GM21515 (cell line): ENCODE measurements around the gene MOGAT1.

ENCODE experiments used
- ATAC-seq: cut with Tn5 transposase; IDR thresholded peaks from one replicate; pipeline ENCODE4 v1.9.1; 2021; ENCODE audit not compliant: unreplicated experiment

The MOGAT1 gene, protein sequence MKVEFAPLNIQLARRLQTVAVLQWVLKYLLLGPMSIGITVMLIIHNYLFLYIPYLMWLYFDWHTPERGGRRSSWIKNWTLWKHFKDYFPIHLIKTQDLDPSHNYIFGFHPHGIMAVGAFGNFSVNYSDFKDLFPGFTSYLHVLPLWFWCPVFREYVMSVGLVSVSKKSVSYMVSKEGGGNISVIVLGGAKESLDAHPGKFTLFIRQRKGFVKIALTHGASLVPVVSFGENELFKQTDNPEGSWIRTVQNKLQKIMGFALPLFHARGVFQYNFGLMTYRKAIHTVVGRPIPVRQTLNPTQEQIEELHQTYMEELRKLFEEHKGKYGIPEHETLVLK

GRCh38 chr2:222671259-222672067, at the start of gene MOGAT1:
Gene MOGAT1, plus strand, starts transcription at chr2:222671658. Its CDS starts 128 bp downstream, at chr2:222671786.
- no peak for ATAC-seq

- ATAC-seq, result no peak
Observed at GRCh38 chr2:222621893-222622292, 49.6 kb upstream of the MOGAT1 start.

GRCh38 chr2:222622910-222623309, 48.5 kb upstream of the MOGAT1 start:
- ATAC-seq, result no peak

GRCh38 chr2:222623756-222624309, 47.6 kb upstream of the MOGAT1 start:
- no peak for ATAC-seq

- no peak for ATAC-seq
Observed at GRCh38 chr2:222627764-222628163, 43.7 kb upstream of the MOGAT1 start.

DNA sequence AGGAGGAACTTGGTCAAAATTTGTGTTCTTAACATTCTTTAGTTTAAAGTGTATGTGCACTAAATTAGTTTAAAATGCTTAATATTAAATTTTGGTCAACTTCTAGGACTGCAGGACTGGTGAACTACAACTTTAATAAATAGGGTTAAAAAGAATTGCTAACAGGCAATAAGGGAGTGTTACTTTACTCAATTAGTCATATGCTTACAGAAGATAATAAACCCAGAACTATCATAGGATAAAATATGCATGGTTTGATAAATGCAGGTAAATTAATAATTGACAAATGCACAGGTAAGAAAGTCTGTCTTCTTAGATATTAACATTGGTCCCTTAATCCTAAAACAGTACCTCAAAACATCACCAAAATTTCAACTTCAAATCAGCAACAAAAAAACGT, 36.2 kb upstream of the MOGAT1 start:
- ATAC-seq, result no peak

GRCh38 chr2:222637067-222637466, 34.4 kb upstream of the MOGAT1 start:
- ATAC-seq, result no peak

DNA sequence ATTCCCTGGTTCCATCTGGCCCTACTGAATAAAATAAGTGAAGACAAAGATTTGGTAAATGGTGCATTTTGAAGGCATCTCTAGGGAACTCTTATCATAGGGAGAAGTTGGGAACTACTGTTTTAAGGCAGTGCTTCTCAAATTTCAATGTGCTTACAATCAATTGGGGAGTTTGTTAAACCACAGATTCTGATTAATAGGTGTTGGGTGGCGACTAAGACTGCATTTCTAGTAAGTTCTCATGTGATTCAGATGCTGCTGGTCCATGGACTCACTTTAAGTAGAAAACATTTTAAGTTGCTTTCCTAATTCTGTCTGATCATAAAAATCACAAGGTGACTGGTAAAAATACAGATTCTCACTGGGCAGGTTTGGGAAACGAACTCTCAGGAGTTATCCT, 30.1 kb upstream of the MOGAT1 start:
- no peak for ATAC-seq

DNA sequence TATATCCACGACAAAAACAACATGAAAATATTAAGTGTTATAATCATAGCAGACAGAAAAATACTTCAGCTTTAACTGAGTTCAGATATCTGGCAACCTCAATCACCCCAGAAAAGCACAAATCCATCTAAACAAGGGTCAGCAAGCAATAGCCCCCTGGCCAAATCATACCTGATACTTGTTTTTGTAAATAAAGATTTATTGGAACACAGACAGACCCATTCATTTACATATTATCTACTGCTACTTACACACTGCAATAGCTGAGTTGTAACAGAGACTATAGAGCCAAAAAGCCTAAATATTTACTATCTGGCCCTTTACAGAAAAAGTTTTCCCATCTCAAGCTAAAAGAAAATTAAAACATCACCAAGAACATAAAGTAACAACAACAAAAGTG, 28.3 kb upstream of the MOGAT1 start:
- no peak for ATAC-seq

- no peak for ATAC-seq
Observed at GRCh38 chr2:222646008-222646407, 25.4 kb upstream of the MOGAT1 start.

DNA sequence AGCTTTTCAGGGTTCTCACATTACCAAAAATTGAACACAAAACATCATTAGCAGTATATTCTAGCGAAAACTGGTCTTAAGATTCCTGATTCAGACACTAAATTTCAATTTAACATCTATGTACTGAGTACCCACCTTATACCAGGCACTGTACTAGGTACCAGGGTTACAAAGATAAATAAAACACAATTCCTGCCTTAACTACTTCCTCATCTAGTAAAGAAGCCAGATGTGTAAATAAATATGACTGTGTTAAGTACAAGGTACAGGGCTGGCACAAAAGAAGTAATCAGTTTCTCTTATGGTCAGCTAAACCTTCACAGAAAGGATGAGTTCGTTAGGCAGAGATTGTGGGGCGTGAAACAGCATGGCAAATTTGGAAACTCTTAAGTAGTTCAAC, 21.7 kb upstream of the MOGAT1 start:
- no peak for ATAC-seq

DNA sequence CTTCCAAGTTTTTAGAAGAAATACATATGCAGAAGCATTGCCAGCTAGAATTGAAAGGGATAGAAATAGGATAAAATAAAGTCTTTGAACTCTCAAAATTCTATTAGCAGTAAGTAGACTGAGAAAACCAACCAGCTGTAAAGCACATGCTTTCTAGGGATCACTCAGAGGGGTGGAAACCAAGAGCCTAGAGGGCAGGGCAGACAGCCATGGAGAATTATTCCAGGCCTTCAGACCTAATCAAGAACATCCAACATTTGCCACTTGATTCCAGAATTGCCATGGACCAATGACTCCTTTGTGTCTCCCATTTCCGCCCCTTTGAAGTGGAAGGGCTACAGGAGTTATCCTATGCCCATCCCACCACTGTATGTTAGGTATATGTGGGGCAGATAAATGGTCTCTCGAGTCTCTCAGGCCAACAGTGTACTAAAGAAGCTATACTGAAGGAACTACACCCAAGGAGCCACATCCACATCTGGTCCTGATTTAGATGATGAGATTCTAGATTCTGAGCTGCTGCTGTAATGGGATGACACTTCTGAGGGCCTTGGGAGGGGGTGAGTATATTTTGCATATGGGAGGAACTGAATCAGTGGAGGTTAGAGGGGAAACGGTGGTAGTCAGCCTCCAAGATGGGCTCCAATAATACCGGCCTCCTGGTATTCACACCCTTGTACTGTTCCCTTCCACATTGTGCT, 19.6 kb upstream of the MOGAT1 start:
- no peak for ATAC-seq

DNA sequence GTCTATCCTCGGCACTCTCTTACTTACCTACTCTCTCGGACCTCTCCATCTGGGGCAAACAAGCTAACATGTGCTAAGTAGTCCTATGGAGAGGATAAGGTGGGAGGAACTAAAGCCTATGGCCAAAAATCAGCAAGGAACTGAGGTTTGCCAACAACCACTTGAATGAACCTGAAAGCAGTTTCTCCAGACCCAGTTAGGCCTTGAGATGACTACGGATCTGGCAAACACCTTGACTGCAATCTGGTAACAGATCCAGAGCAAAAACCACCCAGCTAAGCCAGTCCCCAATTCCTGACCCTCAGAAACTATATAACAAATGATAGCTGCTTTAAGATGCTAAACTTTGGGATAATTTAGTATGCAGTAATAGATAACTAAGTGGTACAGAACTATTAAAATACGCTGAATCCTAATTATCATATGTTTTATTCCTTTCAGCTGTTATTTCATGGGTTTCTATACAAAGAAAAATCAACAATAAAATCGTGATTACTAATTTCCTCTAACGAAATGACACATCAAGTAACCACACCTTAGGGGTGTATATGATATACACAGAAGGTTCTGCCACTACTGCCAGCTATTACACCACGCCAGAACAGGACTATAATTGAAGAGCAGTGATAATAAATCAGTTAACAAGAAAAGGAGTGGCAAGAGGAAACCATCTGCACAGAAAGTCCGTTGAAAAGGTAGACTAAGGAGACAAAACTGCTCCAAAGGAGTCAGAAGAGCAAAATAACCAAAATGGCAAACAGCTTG, 18.8 kb upstream of the MOGAT1 start:
- ATAC-seq, result no peak

DNA sequence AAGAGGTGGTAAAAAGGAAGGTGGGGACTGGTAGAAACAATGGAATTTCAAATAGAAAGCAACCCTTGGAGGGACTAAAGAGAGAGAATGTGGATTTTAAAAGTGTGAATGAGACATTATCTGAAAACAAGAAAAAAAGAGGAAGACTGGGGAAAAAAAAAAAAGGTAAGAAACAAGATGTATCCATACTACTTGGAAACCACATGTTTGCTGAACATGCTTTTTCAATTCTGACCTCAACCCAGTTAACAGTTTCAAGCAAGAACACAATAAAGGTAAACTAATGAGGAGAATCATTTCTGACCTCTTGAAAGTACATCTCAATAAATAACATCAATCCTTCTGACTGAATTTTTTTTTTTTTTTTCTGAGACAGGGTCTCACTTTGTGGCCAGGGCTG, 18.2 kb upstream of the MOGAT1 start:
- no peak for ATAC-seq

DNA sequence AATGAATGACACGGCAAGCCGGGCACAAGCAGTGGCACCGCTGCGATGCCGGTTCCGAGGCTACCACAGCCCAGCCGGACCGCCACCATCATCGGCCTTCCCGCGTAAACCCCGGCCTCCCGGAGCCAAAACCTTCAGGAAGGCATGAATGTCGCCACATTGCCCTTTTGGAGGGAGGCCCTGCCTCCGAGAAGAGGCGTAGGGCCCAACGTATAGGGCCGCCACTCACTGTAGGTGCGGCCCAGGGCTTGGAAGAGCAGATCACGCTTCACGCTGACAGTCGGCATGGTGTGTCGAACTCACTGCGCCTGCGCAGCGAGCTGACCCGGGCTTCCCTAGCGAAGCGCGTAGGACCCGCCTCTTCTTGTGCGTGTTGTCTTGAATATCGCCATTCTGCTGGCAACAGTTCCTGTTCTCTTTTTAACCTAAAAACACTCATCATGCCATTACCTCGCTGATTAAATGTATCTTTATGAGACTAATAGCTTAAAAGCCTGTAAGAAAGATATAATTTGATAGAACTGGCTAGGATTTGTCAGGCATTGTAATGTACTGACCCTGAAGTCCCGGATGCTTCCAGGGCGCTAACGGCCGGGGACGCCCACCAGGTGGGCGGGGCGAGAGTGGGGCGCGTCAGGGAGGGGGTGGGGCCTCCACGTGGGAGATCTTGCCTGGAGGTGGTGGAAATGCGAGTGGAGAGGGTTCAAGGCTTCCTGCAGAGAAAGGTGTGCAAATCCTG, 15.5 kb upstream of the MOGAT1 start, which contains the start of gene FARSB:
FARSB (minus strand) TSS at position 306 of the 739 bp plus-strand sequence; CDS start at position 287, 19 bp downstream.
- ATAC-seq, result peak; percentile 90

DNA sequence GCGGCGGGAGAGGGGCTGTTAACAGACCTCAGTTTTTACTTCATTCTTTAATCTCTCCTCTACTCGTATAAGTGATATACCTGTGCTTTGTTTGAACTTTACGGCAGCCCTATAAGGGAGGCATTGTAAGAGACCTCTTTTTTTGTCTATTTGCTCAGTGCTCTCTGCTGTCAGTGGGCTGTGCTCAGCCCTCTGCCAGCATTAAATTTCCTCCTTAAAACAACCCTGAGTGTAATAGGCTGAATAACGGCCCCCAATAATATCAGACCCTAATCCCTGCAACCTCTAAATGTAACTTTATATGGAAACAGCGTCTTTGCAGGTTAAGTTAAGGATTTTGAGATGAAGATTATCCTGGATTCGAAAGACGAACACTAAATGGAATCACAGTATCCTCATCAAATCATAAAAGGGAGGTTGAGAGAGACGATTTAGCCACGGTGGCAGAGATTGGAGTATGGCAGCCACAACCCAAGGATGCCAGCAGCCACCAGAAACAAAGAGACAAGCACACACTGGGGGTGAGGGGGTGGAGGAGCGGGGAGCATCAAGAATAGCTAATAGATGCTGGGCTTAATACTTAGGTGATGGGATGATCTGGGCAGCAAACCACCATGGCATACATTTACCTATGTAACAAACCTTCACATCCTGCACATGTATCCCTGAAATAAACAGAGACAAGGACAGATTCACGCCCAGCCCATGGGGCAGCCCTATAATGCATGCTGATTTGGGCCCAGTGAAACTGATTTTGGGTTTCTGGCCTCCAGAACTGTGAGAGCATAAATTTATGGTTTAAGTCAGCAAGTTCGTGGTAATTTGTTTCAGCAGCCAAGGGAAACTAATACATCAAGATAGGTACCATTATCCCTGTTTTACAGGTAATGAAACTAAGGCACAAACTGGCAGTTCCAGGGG, 14.7 kb upstream of the MOGAT1 start:
- peak; percentile 30 for ATAC-seq

- ATAC-seq, result no peak
Observed at GRCh38 chr2:222663479-222663878, 8.0 kb upstream of the MOGAT1 start.

DNA sequence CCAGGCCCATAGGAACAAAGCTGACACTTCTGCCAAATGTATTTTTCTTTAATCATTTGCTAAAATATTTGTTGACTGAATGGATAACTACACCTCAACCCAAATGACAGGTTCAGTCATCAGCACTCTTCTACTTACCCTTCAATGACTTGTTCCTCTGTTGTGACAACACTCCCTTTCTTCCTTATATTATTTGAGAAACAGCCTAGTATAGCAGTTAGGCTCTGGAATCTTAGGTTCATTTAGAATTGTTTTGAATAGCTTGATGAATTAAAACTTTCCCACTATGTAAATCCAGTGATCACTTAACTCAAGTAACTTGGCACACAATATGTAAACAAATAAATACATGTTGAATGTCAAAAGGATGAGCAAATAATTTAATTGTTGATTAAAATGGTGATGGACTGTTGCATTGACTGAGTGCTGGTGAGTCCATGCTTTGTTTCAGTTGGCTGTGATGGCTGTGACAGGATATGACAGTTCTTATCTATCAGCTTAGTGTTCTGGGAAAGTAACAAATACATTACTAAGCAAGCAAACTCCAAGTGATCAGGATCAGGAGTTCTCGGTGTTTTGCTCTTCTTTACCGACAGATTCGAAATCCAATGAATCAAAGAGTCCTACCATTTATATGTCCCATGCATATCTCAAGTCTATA, 2.8 kb upstream of the MOGAT1 start:
- ATAC-seq, result no peak
